GM12875 (cell line): ENCODE results near the gene BTBD9.

Experiments
- H3K4me3 ChIP-seq: one replicate; pipeline ENCODE4 v1.5.1; 2011; ENCODE audit warnings: low read depth, low read length, control low read depth
- CTCF ChIP-seq: IDR thresholded peaks from 2 replicates; pipeline ENCODE4 v1.5.1; 2011; ENCODE audit warnings: low read depth, mild to moderate bottlenecking, control low read depth, inconsistent platforms, low read length, moderate library complexity, borderline replicate concordance; ENCODE audit not compliant: insufficient read depth

BTBD9 gene

GRCh38 chr6:38151580-38152500, 487.9 kb downstream of the BTBD9 start:
- TF ChIP-seq CTCF: no peak
- no peak overlapping the region for H3K4me3 ChIP-seq

GRCh38 chr6:38150681-38151296, 488.9 kb downstream of the BTBD9 start:
- no peak for TF ChIP-seq CTCF
- H3K4me3 ChIP-seq: no peak overlapping the region

DNA sequence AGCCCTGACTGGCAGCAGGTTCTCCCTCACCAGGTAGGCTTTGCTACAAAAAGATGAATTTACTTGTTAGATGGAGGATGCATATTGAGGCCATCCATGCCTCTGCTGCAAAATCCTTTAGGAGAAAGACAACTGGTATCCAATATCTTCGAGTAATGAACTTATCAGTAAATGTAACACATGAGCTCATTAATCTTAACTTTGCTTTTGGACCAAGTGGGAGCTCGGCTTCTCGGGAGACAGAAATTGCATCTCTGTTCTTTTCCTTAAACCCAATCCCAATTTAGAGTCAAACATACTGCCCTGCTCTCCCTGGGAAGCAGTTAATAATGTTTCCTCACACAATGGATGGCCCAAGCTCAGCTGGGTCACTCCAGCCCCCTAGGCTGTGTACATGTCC, 489.7 kb downstream of the BTBD9 start:
- TF ChIP-seq CTCF: no peak
- H3K4me3 ChIP-seq: no peak overlapping the region

DNA sequence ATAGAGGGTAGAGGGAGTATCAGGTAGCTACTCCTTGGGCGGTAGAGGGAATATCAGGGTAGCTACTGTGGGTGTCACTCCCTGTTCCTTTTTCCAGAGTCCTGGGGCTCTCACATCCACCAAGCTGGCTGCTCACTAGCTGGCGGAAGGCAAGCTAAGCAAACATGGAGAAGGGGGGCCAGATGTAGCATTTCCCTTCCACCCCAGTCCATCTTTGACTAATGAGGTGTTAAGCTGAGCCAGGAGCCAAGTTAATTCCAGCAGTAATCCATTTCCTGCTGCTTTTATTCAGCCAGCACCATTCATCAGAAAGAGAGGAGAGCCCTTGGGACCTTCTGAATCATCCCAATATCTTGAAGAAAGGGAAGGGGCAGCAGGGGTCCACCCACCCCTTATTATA, 490.2 kb downstream of the BTBD9 start:
- no peak for TF ChIP-seq CTCF
- no peak overlapping the region for H3K4me3 ChIP-seq

- no peak for TF ChIP-seq CTCF
- H3K4me3 ChIP-seq: no peak overlapping the region
Observed at GRCh38 chr6:38148606-38149005, 491.1 kb downstream of the BTBD9 start.

DNA sequence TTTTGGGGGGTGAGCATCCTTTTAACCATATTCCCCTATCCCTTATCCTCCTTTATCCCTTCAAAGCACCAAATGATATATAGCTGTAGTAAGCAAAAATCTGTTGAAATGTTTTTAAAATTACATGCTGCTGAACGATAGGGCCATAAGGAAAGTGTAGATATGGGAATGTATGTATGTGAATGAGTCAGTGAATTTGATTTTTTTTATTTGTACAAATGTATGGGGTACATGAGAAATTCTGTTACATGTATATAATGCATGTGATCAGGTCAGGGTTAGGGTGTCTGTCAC, 493.0 kb downstream of the BTBD9 start:
- H3K4me3 ChIP-seq: no peak overlapping the region
- TF ChIP-seq CTCF: no peak
